Measurements from ENCODE around the gene CERS6.

Gene CERS6

GRCh38 chr2:168432100-168432499, 24.0 kb upstream of the CERS6 start:
- no peak for TF ChIP-seq CTCF (IDR thresholded peaks at IDR 0.05; ENCODE audit: low read depth, low read length)
- no peak overlapping the region for H3K4me3 ChIP-seq (ENCODE audit: low read depth, low read length)
- no peak for DNase-seq (ENCODE audit: low read depth, low spot score)
- in situ Hi-C loops (cut with HindIII; ENCODE audit: low sequenced_read_pairs), result no loop called here

GRCh38 chr2:168432565-168433186, 23.4 kb upstream of the CERS6 start:
- in situ Hi-C loops (cut with HindIII; ENCODE audit: low sequenced_read_pairs), result no loop called here
- DNase-seq (ENCODE audit: low read depth, low spot score), result no peak
- no peak overlapping the region for H3K4me3 ChIP-seq (ENCODE audit: low read depth, low read length)
- no peak for TF ChIP-seq CTCF (IDR thresholded peaks at IDR 0.05; ENCODE audit: low read depth, low read length)

- in situ Hi-C loops (cut with HindIII; ENCODE audit: low sequenced_read_pairs), result no loop called here
- no peak for DNase-seq (ENCODE audit: low read depth, low spot score)
Observed at GRCh38 chr2:168433527-168433926, 22.5 kb upstream of the CERS6 start.

GRCh38 chr2:168434146-168434545, 21.9 kb upstream of the CERS6 start:
- in situ Hi-C loops (cut with HindIII; ENCODE audit: low sequenced_read_pairs), result no loop called here
- DNase-seq (ENCODE audit: low read depth, low spot score), result no peak
- no peak for TF ChIP-seq CTCF (IDR thresholded peaks at IDR 0.05; ENCODE audit: low read depth, low read length)
- H3K4me3 ChIP-seq (ENCODE audit: low read depth, low read length), result no peak overlapping the region

More at GRCh38 chr2:168433527-168433926, 22.5 kb upstream of the CERS6 start:
- no peak for TF ChIP-seq CTCF (IDR thresholded peaks at IDR 0.05; ENCODE audit: low read depth, low read length)
- no peak overlapping the region for H3K4me3 ChIP-seq (ENCODE audit: low read depth, low read length)

GRCh38 chr2:168436840-168437239, 19.2 kb upstream of the CERS6 start:
- H3K4me3 ChIP-seq (ENCODE audit: low read depth, low read length), result no peak overlapping the region
- TF ChIP-seq CTCF (IDR thresholded peaks at IDR 0.05; ENCODE audit: low read depth, low read length), result no peak
- in situ Hi-C loops (cut with HindIII; ENCODE audit: low sequenced_read_pairs), result no loop called here
- DNase-seq (ENCODE audit: low read depth, low spot score), result no peak

- no peak for DNase-seq (ENCODE audit: low read depth, low spot score)
- no peak overlapping the region for H3K4me3 ChIP-seq (ENCODE audit: low read depth, low read length)
- TF ChIP-seq CTCF (IDR thresholded peaks at IDR 0.05; ENCODE audit: low read depth, low read length), result no peak
- in situ Hi-C loops (cut with HindIII; ENCODE audit: low sequenced_read_pairs), result no loop called here
Observed at GRCh38 chr2:168438553-168438952, 17.5 kb upstream of the CERS6 start.
